HEK293 (cell line): Measurements from ENCODE around the gene FAM8A1.
A peak's percentile ranks its signal among the peaks of the same experiment; 100 is the strongest.

Experiments used
- CTCF ChIA-PET: fragments of 350-600 bp; formaldehyde crosslinking; extraction: SDS; loops from one replicate; lab custom pipeline; 2021; ENCODE audit warnings: antibody characterized with exemption; lab: Yijun Ruan, JAX
- POLR2A ChIA-PET: fragments of 300-600 bp; formaldehyde crosslinking; extraction: SDS; loops from one replicate; lab custom pipeline; 2020; ENCODE audit warnings: antibody characterized with exemption, inconsistent platforms; lab: Yijun Ruan, JAX
- H3K27ac ChIP-seq: fragments of 200-500 bp; sonication (Bioruptor generic); 2 replicates; pipeline ENCODE4 v1.5.1; 2014; ENCODE audit warnings: low read depth, low read length, control low read depth, inconsistent platforms; ENCODE audit errors: extremely low read depth
- H3K36me3 ChIP-seq, 2 experiments: fragments of 200-500 bp in 1 of 2; sonication (Bioruptor generic) in 1 of 2; 1 replicate in 1 of 2; 2 replicates in 1 of 2; pipeline ENCODE4 v1.5.1; 2014 to 2017; ENCODE audit warnings: inconsistent platforms in 2 of 2, low read length in 2 of 2; ENCODE audit not compliant: control insufficient read depth in 2 of 2, insufficient read depth in 1 of 2
- H3K4me1 ChIP-seq: fragments of 200-500 bp; sonication (Bioruptor generic); 2 replicates; pipeline ENCODE4 v1.5.1; 2014; ENCODE audit warnings: mild to moderate bottlenecking, low read length, inconsistent platforms; ENCODE audit not compliant: control insufficient read depth, insufficient read depth
- H3K4me3 ChIP-seq: 2 replicates; pipeline ENCODE4 v1.5.1; 2011; ENCODE audit warnings: low read depth, mild to moderate bottlenecking, control low read depth, low read length, moderate library complexity
- H3K9me3 ChIP-seq: fragments of 200-500 bp; sonication (Bioruptor generic); 2 replicates; pipeline ENCODE4 v1.5.1; 2014; ENCODE audit warnings: low read depth, low read length, inconsistent platforms; ENCODE audit not compliant: control insufficient read depth, insufficient read depth
- GLI4 ChIP-seq: fragments of 450-650 bp; formaldehyde crosslinking; IDR thresholded peaks from 2 replicates; pipeline ENCODE4 v1.5.1; 2016; ENCODE audit warnings: missing biosample characterization, missing genetic modification characterization
- KLF7 ChIP-seq: fragments of 450-650 bp; formaldehyde crosslinking; IDR thresholded peaks from 2 replicates; pipeline ENCODE4 v1.5.1; 2016; ENCODE audit warnings: missing biosample characterization, missing genetic modification characterization, borderline replicate concordance
- SETDB1 ChIP-seq: IDR thresholded peaks from one replicate; pipeline ENCODE4 v1.6.1; 2017; ENCODE audit warnings: mild to moderate bottlenecking, low read length, moderate library complexity, mixed read lengths; ENCODE audit not compliant: insufficient read length
- SP2 ChIP-seq: fragments of 450-650 bp; formaldehyde crosslinking; IDR thresholded peaks from 2 replicates; pipeline ENCODE4 v1.5.1; 2016; ENCODE audit warnings: missing biosample characterization, missing genetic modification characterization
- ZFP41 ChIP-seq: fragments of 450-650 bp; formaldehyde crosslinking; IDR thresholded peaks from 2 replicates; pipeline ENCODE4 v1.5.1; 2016; ENCODE audit warnings: missing biosample characterization, missing genetic modification characterization, borderline replicate concordance
- ZNF114 ChIP-seq: fragments of 450-650 bp; formaldehyde crosslinking; IDR thresholded peaks from 2 replicates; pipeline ENCODE4 v1.5.0; 2017; ENCODE audit warnings: missing biosample characterization, missing genetic modification characterization
- ZNF155 ChIP-seq: fragments of 450-650 bp; formaldehyde crosslinking; IDR thresholded peaks from 2 replicates; pipeline ENCODE4 v1.5.1; 2016; ENCODE audit warnings: missing biosample characterization, missing genetic modification characterization
- ZNF16 ChIP-seq: fragments of 450-650 bp; formaldehyde crosslinking; IDR thresholded peaks from 2 replicates; pipeline ENCODE4 v1.5.1; 2016; ENCODE audit warnings: low read depth, missing biosample characterization, missing genetic modification characterization
- ZNF169 ChIP-seq: fragments of 450-650 bp; formaldehyde crosslinking; IDR thresholded peaks from 2 replicates; pipeline ENCODE4 v1.5.1; 2016; ENCODE audit warnings: missing biosample characterization, missing genetic modification characterization
- ZNF324 ChIP-seq: fragments of 450-650 bp; formaldehyde crosslinking; IDR thresholded peaks from 2 replicates; pipeline ENCODE4 v1.5.1; 2016; ENCODE audit warnings: missing biosample characterization, missing genetic modification characterization
- ZNF366 ChIP-seq: fragments of 450-650 bp; formaldehyde crosslinking; conservative IDR thresholded peaks from 2 replicates; pipeline ENCODE4 v1.5.1; 2016; ENCODE audit warnings: missing biosample characterization, missing genetic modification characterization
- ZNF423 ChIP-seq: fragments of 450-650 bp; formaldehyde crosslinking; IDR thresholded peaks from 2 replicates; pipeline ENCODE4 v1.5.1; 2016; ENCODE audit warnings: missing biosample characterization, missing genetic modification characterization
- ZNF426 ChIP-seq: fragments of 450-650 bp; formaldehyde crosslinking; IDR thresholded peaks from 2 replicates; pipeline ENCODE4 v1.5.1; 2017; ENCODE audit warnings: missing biosample characterization, missing genetic modification characterization, mild to moderate bottlenecking, inconsistent platforms, moderate library complexity
- ZNF558 ChIP-seq: fragments of 450-650 bp; formaldehyde crosslinking; IDR thresholded peaks from 2 replicates; pipeline ENCODE4 v1.5.1; 2016; ENCODE audit warnings: missing biosample characterization, missing genetic modification characterization
- ZNF600 ChIP-seq: fragments of 450-650 bp; formaldehyde crosslinking; IDR thresholded peaks from 2 replicates; pipeline ENCODE4 v1.5.1; 2016; ENCODE audit warnings: missing biosample characterization, missing genetic modification characterization
- ZNF654 ChIP-seq: fragments of 450-650 bp; formaldehyde crosslinking; IDR thresholded peaks from 2 replicates; pipeline ENCODE4 v1.5.1; 2016; ENCODE audit warnings: low read depth, missing biosample characterization, missing genetic modification characterization
- ZNF660 ChIP-seq: fragments of 450-650 bp; IDR thresholded peaks from 2 replicates; pipeline ENCODE4 v1.5.1; 2018; ENCODE audit warnings: missing biosample characterization, mild to moderate bottlenecking, missing genetic modification characterization
- ZNF830 ChIP-seq: fragments of 450-650 bp; IDR thresholded peaks from 2 replicates; pipeline ENCODE4 v1.5.0; 2018; ENCODE audit warnings: missing biosample characterization, missing genetic modification characterization, low read depth, mild to moderate bottlenecking, moderate library complexity
- ZSCAN23 ChIP-seq: fragments of 450-650 bp; formaldehyde crosslinking; IDR thresholded peaks from 2 replicates; pipeline ENCODE4 v1.5.1; 2016; ENCODE audit warnings: missing biosample characterization, missing genetic modification characterization
- TF ChIP-seq, protein P1 (sequence below): fragments of 450-650 bp; formaldehyde crosslinking; IDR thresholded peaks from 2 replicates; pipeline ENCODE4 v1.5.1; 2016; ENCODE audit warnings: missing biosample characterization, missing genetic modification characterization

FAM8A1 gene

DNA sequence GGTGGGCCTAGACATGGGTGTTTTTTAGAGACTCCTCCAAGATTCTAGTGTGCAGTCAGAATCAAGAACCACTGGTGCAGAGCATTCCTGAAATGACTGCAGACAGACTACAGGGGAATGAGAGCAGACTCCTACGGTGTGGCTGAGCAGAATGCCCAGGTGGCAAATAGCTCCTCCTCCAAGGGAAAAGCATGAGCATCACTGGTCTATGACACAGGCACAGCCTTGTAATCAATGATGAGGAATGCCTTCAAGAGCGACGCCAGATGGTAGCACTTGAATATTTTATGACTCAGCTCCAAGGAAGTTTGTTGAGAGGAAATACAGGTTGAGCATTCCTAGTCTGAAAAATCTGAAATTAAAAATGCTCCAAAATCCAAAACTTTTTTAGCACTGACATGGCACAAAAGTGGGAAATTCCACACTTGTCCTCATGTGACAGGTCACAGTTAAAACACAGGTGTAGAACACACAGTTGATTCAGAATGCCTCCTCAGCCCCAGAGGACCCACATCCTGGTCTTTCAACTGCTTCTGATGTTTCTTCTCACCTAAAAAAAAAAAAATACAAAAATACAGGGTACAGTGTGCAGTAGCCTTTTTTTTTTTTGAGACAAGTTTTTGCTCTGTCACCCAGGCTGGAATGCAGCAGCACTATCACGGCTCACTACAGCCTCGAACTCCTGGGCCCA lies 10.6 kb upstream of the FAM8A1 start:
- Histone ChIP-seq H3K4me1 (no peaks in the 10 kb centered on the region), H3K9me3 (no peaks in the 10 kb centered on the region; the same call in 1 of the 2 replicates), H3K4me3 (no peak overlapping the region), H3K27ac (no peak overlapping the region), H3K36me3 (no peaks in the 10 kb centered on the region)
- CTCF ChIA-PET: interaction anchor here (1.0 to 1.1 kb wide), 2 partner anchors 13 to 228 kb away, joined by 3 to 4 read pairs; no protein-coding TSS in a partner anchor
- POLR2A ChIA-PET: interaction anchor here (1.5 kb wide), 1 partner anchor 11 kb away, joined by 8 read pairs; the partner anchor contains the start of gene FAM8A1
- TF ChIP-seq ZFP41 (tag by site-specific recombination) (no peak), SP2 (no peak), SETDB1 (no peak), ZNF324 (tag by site-specific recombination) (no peak), ZNF654 (peak; percentile 51), ZNF155 (tag by site-specific recombination) (no peak)

DNA sequence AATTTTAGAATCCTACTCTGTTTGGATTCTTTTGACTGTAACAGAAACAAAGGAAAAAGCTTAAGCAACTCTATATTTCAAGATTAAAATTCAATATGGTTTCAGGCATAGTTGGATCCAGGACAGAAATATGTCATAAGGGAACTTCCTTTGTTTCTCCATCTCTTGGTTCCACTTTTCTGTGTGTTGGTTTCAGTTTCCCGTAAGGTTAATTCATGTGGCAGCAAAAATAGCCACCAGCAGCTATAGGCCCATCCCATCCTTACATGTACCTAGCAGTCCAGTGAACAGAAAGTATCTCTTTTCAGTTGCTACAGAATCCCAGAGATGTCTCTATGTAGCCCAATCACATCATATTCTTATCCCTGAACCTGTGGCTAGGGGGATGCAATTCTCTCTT lies 8.8 kb upstream of the FAM8A1 start:
- Histone ChIP-seq H3K36me3 (no peaks in the 10 kb centered on the region), H3K4me3 (no peak overlapping the region), H3K27ac (no peak overlapping the region)
- POLR2A ChIA-PET: no interaction called here
- TF ChIP-seq ZNF16 (tag by site-specific recombination): no peak
- TF ChIP-seq ZNF426 (tag by site-specific recombination): no peak
- no peak for TF ChIP-seq ZNF660 (tag by site-specific recombination)
- no peak for TF ChIP-seq ZSCAN23
- TF ChIP-seq GLI4 (tag by site-specific recombination): no peak
- TF ChIP-seq, protein P1, sequence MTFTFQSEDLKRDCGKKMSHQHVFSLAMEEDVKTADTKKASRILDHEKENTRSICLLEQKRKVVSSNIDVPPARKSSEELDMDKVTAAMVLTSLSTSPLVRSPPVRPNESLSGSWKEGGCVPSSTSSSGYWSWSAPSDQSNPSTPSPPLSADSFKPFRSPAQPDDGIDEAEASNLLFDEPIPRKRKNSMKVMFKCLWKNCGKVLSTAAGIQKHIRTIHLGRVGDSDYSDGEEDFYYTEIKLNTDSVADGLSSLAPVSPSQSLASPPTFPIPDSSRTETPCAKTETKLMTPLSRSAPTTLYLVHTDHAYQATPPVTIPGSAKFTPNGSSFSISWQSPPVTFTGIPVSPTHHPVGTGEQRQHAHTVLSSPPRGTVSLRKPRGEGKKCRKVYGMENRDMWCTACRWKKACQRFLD (tag by site-specific recombination): no peak
- no peak for TF ChIP-seq KLF7 (tag by site-specific recombination)
- no peak for TF ChIP-seq ZNF169 (tag by site-specific recombination)
- TF ChIP-seq ZNF600 (tag by site-specific recombination): no peak
- TF ChIP-seq ZNF114 (tag by site-specific recombination): no peak
- no peak for TF ChIP-seq ZNF558 (tag by site-specific recombination)
- no peak for TF ChIP-seq ZNF830 (tag by site-specific recombination)
- TF ChIP-seq, all 188 proteins: peak for 0
- CTCF ChIA-PET: interaction anchor here (0.6 to 1.6 kb wide), 4 partner anchors 210 to 531 kb away, joined by 3 to 5 read pairs (median 4); partner anchors contain the start of gene NHLRC1
- Histone ChIP-seq H3K4me1 (no peaks in the 10 kb centered on the region), H3K9me3 (no peaks in the 10 kb centered on the region; the same call in 1 of the 2 replicates)

DNA sequence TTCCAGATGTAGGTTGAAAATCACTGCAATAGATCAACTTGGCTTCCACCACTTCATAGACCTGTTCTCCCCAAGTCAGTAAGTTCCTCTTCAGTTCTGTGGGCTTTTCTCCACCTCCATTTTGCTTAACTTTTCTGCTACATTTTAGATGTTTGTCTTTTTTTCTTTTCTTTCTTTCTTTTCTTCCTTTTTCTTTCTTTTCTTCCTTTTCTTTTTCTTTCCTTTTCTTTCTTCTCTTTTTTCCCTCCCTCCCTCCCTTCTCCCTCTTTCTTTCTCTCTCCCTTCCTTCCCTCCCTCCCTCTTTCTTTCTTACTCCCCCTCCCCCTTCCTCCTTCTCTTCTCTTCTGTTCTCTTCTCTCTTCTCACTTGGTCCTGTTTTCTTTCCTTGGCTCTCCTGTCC lies 6.9 kb upstream of the FAM8A1 start:
- ChIA-PET CTCF (interaction anchor here (1.5 kb wide), 1 partner anchor 437 kb away, joined by 3 read pairs; no protein-coding TSS in a partner anchor), POLR2A (no interaction called here)
- Histone ChIP-seq H3K4me3 (no peak overlapping the region), H3K27ac (no peak overlapping the region), H3K36me3 (no peaks in the 10 kb centered on the region), H3K4me1 (no peaks in the 10 kb centered on the region), H3K9me3 (no peaks in the 10 kb centered on the region; the same call in 1 of the 2 replicates)
- TF ChIP-seq ZNF366 (tag by site-specific recombination) (peak; percentile 60), ZNF423 (tag by site-specific recombination) (no peak)
